Cerebellar nuclear complex (tissue), 1 donor: ENCODE results near the gene PHACTR4.
A peak's percentile ranks its signal among the peaks of the same experiment; 100 is the strongest.
"Not testable (repeated sequence)": the region's sequence is repeated elsewhere in the genome, so short reads cannot be mapped to it uniquely, and the experiment has no call there.

Experiments used
- DNase-seq, 2 experiments: peaks; one replicate each; lab custom pipeline; 2025; lab: John Stamatoyannopoulos, UW

The PHACTR4 gene

DNA sequence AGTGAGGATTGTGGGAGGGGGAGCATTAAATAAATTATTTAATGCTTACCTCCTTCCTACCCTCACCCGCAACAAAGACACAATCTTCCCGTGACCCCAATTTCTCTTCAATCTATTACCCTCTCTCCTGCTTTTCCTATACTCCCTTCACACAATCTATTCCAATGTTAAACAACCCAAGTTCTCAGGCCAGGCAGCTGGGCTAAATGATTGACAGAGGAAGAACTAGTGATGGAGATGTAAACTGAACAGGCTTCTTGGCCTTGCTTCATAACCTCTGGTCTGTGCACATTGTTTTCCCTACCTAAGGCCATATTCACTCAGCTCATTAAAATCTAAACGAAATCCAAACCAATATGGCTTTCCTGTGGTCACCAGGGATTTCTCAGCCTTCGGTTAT, 132.4 kb downstream of the PHACTR4 start:
- no peak for DNase-seq

DNA sequence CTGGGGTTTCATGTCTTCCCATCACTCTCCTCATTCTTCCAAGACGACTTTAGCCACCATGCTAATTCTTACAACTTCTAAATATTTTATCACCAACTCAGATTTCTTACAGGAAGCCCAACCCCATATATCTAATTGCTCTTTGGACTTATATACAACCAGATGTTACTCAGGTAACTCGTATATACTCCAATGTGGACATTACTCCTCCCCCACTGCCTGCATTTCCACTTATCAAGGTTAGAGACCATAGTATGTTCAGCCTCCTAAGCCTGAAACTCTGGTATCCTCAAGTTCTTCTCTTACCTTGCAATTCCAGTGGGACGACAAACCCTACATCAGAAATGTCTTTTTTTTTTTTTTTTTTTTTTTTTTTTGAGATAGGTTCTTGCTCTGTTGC, 133.6 kb downstream of the PHACTR4 start:
- DNase-seq: no peak

DNA sequence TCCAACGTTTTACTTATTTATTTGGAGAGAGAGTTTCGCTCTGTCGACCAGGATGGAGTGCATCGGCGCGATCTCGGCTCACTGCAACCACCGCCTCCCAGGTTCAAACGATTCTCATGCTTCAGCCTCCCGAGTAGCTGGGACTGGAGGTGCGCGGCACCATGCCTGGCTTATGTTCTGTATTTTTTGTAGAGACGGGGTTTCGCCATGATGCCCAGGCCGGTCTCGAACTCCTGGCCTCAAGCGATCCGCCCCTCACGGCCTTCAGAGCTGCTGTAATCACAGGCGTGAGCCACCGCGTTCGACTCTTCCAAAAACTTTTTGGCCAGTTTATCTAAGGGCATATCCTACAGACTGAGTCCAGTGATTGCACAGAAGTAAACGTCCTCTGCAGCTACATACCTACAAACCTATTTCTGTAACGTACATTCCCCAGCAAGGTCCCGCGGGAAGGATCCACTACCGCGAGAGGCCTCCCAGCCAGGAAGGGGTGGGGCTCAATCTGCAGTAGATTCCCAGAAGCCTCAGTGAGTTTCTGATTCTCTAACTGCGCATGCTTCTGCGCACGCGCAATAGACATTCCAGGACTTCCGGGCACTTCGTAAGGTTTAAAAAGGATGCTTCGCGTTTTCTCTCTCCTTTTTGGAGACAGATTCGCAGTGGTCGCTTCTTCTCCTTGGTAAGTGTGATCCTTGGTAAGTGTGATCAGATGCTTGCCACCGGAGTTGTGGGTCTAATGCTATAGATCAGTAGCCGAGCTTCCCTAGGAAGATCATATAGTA, 136.1 kb downstream of the PHACTR4 start, which contains the start of gene RCC1:
TSS of gene RCC1 (plus strand) at position 638 of the 782 bp plus-strand sequence. CDS start 23,824 bp downstream, outside the sequence.
- peak; percentile 24 to 77 for DNase-seq

DNA sequence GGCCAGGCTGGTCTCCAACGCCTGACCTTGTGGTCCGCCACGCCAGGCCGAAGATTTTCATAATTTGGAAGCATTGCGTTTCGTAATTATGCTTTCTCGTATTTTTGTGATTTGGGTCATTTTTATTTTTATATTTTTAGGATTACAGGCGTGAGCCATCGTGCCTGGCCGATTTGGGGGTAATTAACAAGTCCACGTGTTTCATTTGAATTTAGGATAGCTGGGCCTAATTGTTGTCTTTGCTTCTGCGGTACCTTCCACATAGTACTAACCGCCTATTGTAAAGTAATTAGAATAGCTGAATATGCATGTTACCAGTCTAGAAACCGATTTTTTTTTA, 137.3 kb downstream of the PHACTR4 start:
- no peak for DNase-seq

DNA sequence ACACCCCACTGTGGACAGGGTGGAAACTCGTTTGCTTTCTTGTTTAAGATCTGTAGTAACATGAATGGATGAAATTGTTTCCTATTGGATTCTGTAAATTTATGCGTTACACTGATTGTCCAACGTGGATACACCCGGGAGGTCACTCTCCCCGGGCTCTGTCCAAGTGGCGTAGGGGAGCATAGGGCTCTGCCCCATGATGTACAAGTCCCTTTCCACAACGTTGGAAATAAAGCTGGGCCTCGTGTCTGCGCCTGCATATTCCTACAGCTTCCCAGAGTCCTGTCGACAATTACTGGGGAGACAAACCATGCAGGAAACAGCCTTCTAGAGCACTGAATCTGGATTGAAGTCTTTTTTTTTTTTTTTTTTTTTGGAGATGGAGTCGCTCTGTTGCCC, 137.7 kb downstream of the PHACTR4 start:
- no peak for DNase-seq

DNA sequence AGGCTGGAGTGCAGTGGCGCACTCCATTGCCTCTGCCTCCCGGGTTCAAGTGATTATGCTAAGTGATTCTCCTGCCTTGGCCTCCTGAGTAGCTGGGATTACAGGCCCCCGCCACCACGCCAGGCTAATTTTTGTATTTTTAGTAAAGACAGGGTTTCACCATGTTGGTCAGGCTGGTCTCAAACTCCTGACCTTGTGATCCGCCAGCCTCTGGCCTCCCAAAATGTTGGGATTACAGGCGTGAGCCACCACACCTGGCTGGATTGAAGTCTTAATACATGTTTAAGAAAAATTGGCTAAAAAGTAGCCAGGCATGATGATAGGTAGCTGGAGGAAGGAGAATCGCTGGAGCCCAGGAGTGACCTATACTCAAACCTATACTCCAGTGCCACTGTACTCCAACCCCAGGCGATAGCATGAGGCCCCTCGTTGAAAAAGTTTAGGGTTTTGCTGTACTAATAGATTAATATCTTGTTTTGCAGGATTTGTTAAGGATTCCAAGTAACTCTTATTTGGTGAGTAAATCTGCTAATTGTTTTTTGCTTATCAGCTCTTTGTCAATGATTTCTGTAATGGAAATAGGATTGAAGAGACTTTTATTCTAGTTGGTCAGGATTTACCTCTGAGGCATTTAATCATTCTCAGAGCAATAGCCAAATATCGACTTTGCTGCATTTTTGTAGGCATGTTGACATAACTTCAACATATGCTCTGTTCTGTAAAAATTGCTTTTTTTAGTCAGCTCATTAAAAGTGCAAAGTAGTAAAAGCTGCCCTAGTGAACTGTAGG, 138.3 kb downstream of the PHACTR4 start:
- DNase-seq: no peak

DNA sequence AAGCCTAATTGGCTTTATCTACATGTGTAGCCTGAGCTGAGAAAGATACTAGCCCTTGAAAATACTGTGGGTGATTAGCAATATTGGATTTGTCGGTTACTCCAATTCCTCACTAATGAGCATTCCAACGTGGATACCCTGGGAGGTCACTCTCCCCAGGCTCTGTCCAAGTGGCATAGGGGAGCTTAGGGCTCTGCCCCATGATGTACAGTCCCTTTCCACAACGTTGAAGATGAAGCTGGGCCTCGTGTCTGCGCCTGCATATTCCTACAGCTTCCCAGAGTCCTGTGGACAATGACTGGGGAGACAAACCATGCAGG, 138.9 kb downstream of the PHACTR4 start:
- no peak for DNase-seq

DNA sequence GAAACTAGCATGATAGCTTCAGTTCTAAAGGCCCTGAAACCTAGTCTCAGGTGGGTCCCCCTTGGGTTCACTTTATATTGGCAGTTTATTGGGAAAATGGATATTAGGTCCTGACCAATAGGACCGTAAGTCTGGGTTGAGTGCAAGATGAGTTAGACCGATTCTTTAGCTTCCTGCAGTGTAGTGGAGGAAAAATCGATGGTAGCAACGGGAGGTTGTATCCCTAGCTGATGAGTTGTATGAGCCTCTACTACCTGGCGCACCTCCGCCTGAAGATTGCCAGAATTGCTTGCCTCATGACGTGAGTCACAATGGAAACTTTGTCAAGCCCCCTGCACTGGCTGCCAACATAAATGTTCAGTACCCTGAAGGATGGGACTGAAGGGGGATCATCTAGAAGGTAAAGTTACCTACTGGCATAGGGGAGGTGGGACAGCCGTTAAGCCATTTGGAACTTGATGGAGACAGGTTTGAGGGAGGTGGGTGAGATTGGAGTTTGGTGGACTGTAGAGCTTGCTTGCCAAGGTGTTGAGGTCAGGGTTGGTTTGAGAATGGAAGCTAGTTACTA, 140.2 kb downstream of the PHACTR4 start:
- DNase-seq: no peak

DNA sequence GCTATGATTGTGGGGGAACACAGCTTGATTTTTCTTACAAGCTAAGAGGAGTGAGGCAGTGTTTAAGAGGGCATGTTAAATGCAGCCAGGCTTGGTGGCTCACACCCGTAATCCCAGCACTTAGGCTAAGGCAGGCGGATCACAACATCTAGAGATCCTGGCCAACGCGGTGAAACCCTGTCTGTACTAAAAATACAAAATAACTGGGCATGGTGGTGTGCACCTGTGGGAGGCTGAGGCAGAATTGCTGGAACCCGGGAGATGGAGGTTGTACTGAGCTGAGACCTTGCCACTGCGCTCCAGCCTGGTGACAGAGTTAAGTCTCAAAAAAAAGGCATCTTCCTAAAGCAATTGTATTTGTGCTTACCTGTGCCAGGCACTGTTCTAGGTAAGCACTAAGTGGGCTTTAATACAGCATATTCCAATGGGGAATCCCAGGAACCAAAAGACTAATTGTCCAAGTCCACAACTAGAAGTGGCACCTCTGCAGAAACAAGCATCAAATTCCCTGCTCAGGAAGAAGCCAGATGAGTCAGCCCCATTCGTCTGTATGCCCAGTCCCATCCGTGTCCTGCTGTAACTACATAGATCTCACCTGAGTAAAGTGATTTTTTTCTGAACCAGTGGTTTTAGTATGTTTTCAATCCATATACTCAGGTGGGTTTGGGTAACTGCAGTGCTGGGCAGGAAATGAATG, 140.9 kb downstream of the PHACTR4 start:
- DNase-seq: no peak

DNA sequence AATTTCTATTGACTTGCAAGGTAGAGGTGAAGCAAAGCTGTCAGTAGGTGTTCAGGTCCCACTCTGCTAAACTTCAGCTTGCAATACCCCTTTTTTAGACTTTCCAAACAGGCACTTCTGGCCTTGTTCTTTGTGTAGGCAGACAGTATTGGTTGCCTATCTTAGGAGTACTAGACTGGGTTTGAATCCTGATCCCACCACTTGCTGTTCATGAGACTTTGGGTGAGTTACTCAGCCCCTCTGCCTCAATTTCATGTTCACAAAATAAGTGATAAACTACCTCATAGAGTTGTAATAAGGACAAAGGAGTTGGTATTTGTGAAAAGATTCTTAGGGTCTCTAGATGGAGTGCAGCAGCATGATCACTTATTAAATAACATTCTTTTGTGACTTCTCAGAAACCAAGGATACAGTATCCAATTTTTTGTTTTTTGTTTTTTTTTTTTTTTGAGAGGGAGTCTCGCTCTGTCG, 141.5 kb downstream of the PHACTR4 start:
- no peak for DNase-seq

DNA sequence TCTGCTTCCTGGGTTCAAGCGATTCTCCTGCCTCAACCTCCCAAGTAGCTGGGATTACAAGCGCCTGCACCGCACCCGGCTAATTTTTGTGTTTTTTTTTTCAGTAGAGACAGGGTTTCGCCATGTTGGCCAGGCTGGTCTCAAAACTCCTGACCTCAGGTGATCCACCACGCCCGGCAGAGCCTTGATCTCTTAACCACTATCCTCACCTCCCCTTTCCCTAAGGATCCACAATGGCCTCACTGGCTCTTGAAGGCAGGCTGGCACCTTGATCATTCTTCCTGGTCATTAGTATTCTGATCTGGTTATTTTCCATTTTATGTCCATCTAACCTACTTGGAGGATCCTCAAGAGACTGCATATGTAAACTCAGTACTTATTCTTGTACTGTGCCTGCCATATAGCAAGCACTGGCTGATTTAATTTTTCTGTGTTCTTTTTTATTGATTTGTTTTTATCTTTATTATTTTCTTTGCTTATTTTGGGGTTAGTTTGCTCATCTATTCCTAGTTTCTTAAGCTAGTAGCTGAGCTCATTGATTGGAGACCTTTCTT, 142.6 kb downstream of the PHACTR4 start:
- no peak for DNase-seq

DNA sequence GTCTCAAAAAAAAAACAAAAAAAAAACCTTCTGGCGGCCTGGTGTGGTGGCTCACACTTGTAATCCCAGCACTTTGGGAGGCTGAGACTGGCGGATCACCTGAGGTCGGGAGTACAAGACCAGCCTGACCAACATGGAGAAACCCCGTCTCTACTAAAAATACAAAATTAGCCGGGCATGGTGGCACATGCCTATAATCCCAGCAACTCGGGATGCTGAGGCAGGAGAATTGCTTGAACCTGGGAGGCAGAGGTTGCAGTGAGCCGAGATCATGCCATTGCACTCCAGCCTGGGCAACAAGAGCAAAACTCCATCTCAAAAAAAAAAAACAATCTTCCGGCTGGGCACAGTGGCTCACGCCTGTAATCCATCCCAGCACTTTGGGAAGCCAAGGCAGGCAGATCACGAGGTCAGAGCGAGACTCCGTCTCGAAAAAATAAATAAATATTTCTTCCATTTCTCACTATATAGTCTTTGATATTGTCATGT, 144.9 kb downstream of the PHACTR4 start:
- not testable (repeated sequence) for DNase-seq

DNA sequence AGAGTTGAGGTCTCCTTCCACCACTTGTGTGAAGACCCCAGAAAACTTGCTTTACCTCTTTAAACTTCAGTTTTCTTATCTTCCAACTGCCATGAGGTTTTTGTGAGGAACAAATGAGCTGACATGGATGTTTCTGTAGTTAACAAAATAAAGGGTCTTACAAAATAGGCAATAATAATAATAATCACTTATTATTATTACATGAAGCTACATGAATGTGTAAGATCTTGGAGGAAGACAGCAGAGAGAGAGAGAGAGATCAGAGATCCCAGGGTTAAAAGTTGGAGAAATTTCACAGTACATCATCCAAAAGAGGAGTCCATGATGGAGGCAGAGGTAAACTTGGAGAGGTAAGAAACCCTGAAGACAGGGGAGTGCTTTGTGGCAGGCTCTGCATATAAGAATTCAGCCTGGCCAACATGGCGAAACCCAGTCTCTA, 147.0 kb downstream of the PHACTR4 start:
- DNase-seq: no peak

DNA sequence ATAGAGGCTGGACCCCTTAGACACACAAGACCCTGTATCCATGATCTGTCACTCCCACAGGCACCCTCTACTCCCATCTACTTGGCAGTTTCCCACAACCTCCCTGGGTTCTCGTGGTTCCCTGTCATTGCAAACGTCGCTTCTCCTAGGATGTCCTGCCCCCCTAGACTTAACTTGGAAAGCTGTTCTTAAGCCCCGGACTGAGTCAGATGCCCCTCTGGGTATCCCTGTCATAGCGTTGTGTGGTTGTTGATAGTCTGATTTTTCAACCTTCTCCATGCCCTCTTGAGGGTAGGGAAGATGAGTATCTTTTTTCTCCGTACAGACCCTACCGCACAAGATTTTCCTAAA, 148.1 kb downstream of the PHACTR4 start:
- DNase-seq: no peak

DNA sequence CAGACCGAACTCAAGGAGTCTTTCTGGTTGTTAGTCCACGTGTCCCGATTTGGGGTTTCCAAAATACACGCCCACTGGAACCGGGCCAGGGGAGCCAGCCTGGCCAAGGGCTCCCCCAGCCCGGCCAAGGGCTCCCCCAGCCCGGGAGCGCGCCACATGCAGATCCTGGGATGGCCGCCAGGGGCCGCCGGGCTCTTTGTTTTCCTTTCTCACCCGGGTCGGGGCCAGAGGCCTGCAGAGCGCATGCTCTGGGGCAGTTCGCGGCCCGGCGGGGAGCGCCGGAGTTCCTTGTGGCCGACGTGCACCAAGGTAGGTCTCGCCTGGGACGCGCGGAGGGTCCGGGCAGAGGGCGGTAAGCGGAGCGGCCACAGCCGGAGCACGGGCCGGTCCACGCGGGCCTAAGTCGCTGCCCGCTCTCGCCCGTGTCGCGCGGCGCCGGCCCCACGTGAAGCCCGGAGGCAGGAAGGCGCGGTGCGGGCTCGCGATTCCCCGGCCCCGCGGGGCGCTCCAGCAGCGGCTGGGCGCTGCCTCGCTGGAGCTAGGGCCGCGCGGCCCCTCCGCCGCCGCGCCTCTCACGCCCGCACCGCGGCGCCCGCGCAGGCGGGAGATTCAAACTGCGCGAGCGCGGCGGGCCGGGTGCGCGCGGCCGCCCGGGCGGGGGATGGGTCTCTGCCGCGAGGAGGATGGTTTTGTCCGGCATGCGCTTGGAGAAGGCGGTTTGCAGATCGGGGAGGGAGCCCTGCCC, 148.6 kb downstream of the PHACTR4 start:
- peak in 1 of 2 experiments; percentile 56 for DNase-seq

DNA sequence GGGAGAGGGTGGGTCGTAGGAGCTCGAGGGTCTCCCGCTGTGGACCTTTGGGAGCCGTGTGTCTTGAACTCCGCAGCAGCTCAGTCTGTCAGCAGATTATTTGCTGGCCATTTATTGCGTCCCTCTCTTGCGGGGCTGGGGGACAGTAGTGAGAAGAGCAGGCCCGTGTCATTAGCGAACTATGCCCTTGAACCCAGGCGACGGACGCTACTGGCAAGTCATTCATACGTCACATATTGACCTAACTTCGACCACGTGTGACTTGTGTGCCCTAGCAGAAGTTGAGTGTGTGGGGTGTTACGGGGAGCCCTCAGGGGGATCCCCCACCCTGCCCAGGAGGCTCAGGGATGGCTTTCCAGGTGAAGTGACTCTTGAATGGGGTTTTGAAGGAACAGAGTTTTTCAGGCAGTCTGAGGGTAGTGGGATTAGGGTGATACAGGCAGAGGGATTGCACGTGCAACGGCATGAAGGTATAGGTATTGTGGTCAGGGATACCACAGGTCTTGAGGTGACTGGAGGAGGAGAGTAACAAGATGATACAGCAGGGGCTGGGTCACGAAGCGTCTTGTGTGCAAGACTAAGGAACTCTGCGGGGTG, 149.3 kb downstream of the PHACTR4 start:
- no peak for DNase-seq

DNA sequence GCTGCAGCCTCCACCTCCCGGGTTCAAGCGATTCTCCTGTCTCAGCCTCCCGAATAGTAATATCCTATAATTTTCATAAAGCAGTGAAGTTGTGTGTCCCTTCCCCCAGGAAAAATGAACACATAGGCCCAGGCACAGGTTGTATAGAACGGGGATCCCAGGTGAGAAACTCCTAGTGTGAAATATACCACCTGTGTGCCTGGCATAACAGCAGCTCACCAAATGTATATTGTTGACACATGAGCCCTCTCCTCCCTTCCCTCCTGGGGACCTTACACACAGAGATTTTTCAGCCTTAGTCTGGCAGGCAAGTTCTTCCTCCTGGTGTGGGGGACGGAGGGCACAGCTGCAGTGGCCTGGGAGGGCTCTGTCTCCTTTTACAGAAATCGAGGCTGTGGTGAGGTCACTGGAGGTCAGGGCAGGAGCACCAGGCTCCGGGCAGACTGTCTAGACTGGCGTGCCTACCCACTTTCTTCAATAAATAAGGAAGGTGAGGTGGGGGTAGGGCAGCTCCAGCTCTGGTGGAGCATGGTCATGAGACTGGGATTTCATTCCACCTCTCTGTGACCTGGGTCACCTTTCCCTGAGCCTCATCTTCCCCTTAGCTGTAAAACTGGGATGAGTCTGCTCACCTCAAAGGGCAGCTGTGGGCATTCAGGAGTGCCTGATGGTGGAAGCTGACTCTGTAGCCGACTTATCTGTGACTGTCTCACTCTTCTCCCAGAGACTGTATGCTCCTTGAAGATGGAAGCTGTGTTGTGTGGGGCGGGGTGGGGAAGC, 150.6 kb downstream of the PHACTR4 start:
- no peak for DNase-seq

DNA sequence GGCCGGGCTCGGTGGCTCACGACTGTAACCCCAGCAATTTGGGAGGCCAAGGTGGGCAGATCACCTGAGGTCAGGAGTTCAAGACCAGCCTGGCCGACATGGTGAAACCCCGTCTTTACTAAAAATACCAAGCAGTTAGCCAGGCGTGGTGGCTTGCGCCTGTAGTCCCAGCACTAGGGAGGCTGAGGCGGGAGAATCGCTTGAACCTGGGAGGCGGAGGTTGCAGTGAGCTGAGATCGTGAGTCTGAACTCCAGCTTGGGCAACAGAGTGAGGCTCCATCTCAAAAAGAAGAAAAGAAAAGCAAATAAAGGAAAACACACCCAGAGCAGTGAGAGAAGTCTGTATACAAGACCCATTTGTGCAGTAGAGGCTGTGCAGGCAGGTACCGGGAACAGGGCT, 151.3 kb downstream of the PHACTR4 start:
- DNase-seq: not testable (repeated sequence)

DNA sequence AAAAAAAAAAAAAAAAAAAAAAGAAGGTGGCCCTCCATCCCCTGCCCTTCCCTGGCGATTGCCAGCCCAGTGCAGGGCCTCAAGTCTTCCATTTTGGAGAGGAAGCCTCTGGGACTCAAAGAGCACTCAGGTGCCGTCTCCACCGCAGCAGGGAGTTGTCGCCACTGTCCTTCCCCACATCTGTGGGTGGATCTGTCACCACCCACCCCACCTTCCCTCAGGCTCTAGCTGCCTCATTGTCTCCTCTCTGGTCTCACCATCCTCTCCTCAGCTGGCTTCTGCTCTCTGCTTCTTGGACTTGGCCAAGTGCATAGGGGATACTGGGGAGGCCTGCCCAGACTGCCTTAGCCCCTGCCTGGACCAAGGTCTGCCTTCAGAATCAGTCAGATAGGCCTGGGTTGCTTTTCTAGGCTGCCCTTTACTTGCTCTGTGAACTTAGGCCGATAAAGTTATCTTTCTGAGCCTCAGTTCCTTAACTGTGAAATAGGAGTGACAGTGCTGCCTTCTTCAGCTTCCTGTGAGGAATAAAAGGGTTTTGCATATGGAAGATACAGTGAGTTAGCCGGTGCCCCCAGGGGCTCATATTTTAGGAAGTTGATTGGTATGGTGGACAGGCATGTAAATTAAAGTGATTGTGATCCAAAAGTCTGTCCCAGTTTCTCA, 152.1 kb downstream of the PHACTR4 start:
- no peak for DNase-seq
